Effector memory CD8-positive, alpha-beta T cell (primary cell): ENCODE results near the gene MAGEA4.

Experiments
- ATAC-seq: fragments of 150-1000 bp; cut with Tn5 transposase; replicated peaks from 2 replicates; pipeline ENCODE4 v1.10.0; 2021; ENCODE audit warnings: mild to moderate bottlenecking, moderate library complexity
- DNase-seq, 3 experiments: peaks; one replicate each; pipeline ENCODE4 v3.0.0; 2021
- H3K27ac Mint-ChIP-seq, 2 donors: one replicate each; pipeline ENCODE4 v1.8.0; 2022; ENCODE audit warnings: mild to moderate bottlenecking in 2 of 2, mixed read lengths in 2 of 2, moderate library complexity in 2 of 2
- H3K27me3 Mint-ChIP-seq, 2 donors: one replicate each; pipeline ENCODE4 v1.8.0; 2022; ENCODE audit warnings: mixed read lengths in 2 of 2
- H3K36me3 Mint-ChIP-seq: one replicate; pipeline ENCODE4 v1.8.0; 2022; ENCODE audit warnings: mild to moderate bottlenecking, moderate library complexity, mixed read lengths; ENCODE audit not compliant: insufficient read depth
- H3K4me1 Mint-ChIP-seq, 2 donors: one replicate each; pipeline ENCODE4 v1.8.0; 2022; ENCODE audit warnings: low read depth in 2 of 2, mixed read lengths in 2 of 2
- H3K4me3 Mint-ChIP-seq, 2 donors: one replicate each; pipeline ENCODE4 v1.8.0; 2022; ENCODE audit warnings: mild to moderate bottlenecking in 2 of 2, mixed read lengths in 2 of 2, moderate library complexity in 2 of 2
- H3K9me3 Mint-ChIP-seq, 2 donors: one replicate each; pipeline ENCODE4 v1.8.0; 2022; ENCODE audit warnings: mixed read lengths in 2 of 2

MAGEA4 gene

DNA sequence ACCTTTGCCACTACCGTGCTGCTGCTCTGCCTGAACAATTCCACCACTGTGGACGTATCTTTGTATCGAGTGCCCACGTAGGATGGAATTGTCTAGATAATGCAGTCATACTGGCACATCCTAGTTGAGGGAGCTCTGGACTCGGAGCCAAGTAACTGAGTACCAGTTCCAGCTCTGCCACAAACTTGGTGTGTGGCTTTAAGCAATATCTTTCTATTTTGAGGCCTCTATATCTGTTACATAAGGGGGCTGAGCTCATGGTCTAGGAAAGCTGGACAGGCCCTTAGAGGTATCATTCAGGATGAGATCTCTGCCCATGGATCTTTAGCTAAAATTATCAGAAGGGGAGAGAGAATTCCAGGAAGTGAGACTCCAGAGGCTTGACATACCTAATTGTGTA lies 49.3 kb downstream of the MAGEA4 start:
- no peaks in the 10 kb centered on the region for H3K36me3 Mint-ChIP-seq
- no peak overlapping the region for H3K4me3 Mint-ChIP-seq
- ATAC-seq = no peak
- H3K27me3 Mint-ChIP-seq = no peaks in the 10 kb centered on the region
- DNase-seq = no peak
- peaks cover 0 to 7% of the 10 kb centered on the region in 2 donors for H3K9me3 Mint-ChIP-seq
- no peaks in the 10 kb centered on the region for H3K4me1 Mint-ChIP-seq
- H3K27ac Mint-ChIP-seq = no peak overlapping the region

- DNase-seq = no peak
- H3K4me3 Mint-ChIP-seq = no peak overlapping the region
- H3K4me1 Mint-ChIP-seq = no peaks in the 10 kb centered on the region
- no peak for ATAC-seq
- no peak overlapping the region for H3K27ac Mint-ChIP-seq
- peaks cover 0 to 7% of the 10 kb centered on the region in 2 donors for H3K9me3 Mint-ChIP-seq
- no peaks in the 10 kb centered on the region for H3K36me3 Mint-ChIP-seq
- no peaks in the 10 kb centered on the region for H3K27me3 Mint-ChIP-seq
These were observed 53.5 kb downstream of the MAGEA4 start for GRCh38 chrX:151966236-151966635.

DNA sequence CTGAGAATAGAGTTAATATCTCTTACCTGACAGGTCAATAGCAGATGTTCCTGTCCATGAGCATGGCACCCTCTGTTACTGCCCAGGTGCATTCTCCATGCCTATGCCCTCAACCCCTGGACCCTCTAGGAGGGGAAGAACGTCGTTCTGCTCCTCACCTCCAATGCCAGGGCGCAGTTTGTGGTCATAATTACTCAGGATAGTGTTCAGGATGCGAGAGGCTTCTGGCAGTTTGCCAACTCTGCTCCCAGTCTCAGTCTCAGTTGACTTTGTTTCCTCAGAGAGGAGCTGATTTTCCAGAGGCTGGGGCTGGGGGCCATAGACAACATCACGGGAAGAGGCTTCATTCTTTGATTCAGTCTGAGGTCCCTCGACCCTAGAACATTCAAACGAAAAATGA lies 57.3 kb downstream of the MAGEA4 start:
- peaks cover 0 to 7% of the 10 kb centered on the region in 2 donors for H3K9me3 Mint-ChIP-seq
- no peak for DNase-seq

GRCh38 chrX:151970661-151971060 lies 58.0 kb downstream of the MAGEA4 start:
- Mint-ChIP-seq H3K36me3 (no peaks in the 10 kb centered on the region), H3K27ac (no peak overlapping the region), H3K9me3 (peaks cover 0 to 7% of the 10 kb centered on the region in 2 donors), H3K4me1 (no peaks in the 10 kb centered on the region), H3K4me3 (no peak overlapping the region), H3K27me3 (peaks cover 0 to 10% of the 10 kb centered on the region in 2 donors)
- ATAC-seq (no peak), DNase-seq (no peak)

More for the DNA sequence above, 57.3 kb downstream of the MAGEA4 start:
- H3K27me3 Mint-ChIP-seq = peaks cover 0 to 10% of the 10 kb centered on the region in 2 donors
- H3K4me1 Mint-ChIP-seq = no peaks in the 10 kb centered on the region
- no peak overlapping the region for H3K4me3 Mint-ChIP-seq
- no peak overlapping the region for H3K27ac Mint-ChIP-seq
- no peaks in the 10 kb centered on the region for H3K36me3 Mint-ChIP-seq
- ATAC-seq = no peak

DNA sequence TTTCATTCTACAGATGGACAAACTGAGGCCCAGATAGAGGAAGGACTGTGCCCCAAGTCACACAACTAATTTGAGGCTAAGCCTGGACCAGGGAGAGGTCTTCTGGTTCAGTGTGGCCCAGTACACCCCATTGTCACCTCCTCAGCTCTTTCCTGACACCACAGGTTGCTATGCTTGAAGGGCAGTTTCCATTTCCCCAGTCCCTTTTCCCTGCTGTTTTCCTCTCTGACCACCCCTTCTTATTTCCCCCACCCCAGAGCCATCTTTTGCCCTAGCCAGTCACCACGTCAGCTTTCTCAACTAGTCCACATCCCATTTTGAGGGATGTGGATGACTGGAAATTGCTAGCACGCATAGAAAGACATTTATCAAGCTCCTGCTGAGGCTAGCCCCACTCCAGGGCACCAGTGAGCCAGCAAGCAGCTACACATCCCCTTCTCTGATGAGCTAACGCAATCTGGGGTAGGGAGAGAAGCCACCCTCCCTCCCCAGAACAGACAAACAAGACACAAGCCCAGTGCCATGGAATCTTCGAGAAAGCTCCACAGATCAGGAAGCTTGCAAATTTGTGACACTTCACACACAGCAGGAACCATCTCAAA lies 60.5 kb downstream of the MAGEA4 start:
- ATAC-seq = no peak
- Mint-ChIP-seq H3K27me3 (peaks cover 0 to 10% of the 10 kb centered on the region in 2 donors), H3K4me1 (no peaks in the 10 kb centered on the region), H3K36me3 (no peaks in the 10 kb centered on the region), H3K27ac (no peak overlapping the region), H3K9me3 (peaks cover 1 to 7% of the 10 kb centered on the region in 2 donors), H3K4me3 (no peak overlapping the region)
- no peak for DNase-seq

DNA sequence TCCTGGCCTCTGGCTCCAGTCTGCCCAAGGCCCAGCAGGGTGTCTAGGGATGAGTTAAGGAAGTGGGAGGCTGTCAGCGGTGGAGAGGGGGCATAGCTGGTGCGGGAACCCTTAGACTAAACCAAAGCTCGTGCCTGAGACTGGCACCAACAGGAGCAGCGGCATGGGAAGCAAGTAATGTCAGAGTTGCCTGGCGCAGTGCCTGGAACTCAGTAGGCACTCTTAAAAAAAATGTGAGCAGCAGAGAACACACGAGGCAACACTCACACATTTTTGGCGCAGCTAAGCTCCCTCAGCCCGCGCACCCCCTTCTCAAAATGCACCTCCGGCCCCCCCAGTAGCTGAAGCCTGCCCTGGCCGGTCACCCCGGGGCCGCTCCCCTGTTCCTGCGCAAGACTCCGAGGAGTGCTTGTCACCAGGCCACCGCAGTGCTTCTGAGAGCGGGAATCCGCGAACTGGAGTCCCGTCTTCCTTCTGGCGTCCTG lies 61.2 kb downstream of the MAGEA4 start:
- Mint-ChIP-seq H3K27ac (no peak overlapping the region), H3K9me3 (peaks cover 1 to 4% of the 10 kb centered on the region in 2 donors), H3K36me3 (no peaks in the 10 kb centered on the region), H3K27me3 (peaks cover 0 to 10% of the 10 kb centered on the region in 2 donors), H3K4me3 (no peak overlapping the region), H3K4me1 (no peaks in the 10 kb centered on the region)
- DNase-seq = no peak
- ATAC-seq = no peak
